Transverse colon (tissue), 4 donors: Measurements from ENCODE around the gene CFAP73. TPM values are rescaled to one million over a fixed set of nuclear protein-coding genes. Genes with fewer than 3 reads are reported as not detected.

Experiments
- DNase-seq: peaks from one replicate; pipeline ENCODE4 v3.0.0-alpha.2; 2019
- H3K27ac ChIP-seq, 4 donors: fragments of 200-600 bp; sonication (generic); 2 replicates each; pipeline ENCODE4 v1.5.1; 2016 to 2018; ENCODE audit warnings: inconsistent platforms in 4 of 4
- H3K27me3 ChIP-seq: fragments of 200-600 bp; sonication (generic); 2 replicates; pipeline ENCODE4 v1.5.1; 2017; ENCODE audit warnings: inconsistent platforms
- H3K36me3 ChIP-seq, 4 donors: fragments of 200-600 bp; sonication (generic); 2 replicates each; pipeline ENCODE4 v1.5.1; 2017 to 2019; ENCODE audit warnings: inconsistent platforms in 4 of 4
- H3K4me1 ChIP-seq, 4 donors: fragments of 200-600 bp; sonication (generic); 2 replicates each; pipeline ENCODE4 v1.5.1; 2017 to 2020; ENCODE audit warnings: inconsistent platforms in 4 of 4
- H3K4me3 ChIP-seq, 4 donors: fragments of 200-600 bp; sonication (generic); 1 replicate in 1 of 4; 2 replicates in 3 of 4; pipeline versions ENCODE4 v1.5.1 to v1.6.1; 2017 to 2019; ENCODE audit warnings: inconsistent platforms in 4 of 4
- H3K9me3 ChIP-seq, 2 donors: fragments of 200-600 bp; sonication (generic); 2 replicates each; pipeline ENCODE4 v1.5.1; 2017 to 2019; ENCODE audit warnings: inconsistent platforms in 2 of 2
- CTCF ChIP-seq, 5 experiments: fragments of 200-600 bp in 3 of 5; fragments of 450-650 bp in 2 of 5; sonication (generic) in 3 of 5; IDR thresholded peaks; 1 replicate in 2 of 5; 2 replicates in 3 of 5; pipeline ENCODE4 v1.5.1; 2016 to 2017; ENCODE audit warnings: antibody characterized with exemption in 5 of 5, inconsistent platforms in 3 of 5, mild to moderate bottlenecking in 2 of 5, moderate library complexity in 1 of 5
- EP300 ChIP-seq: sonication (generic); formaldehyde crosslinking; IDR thresholded peaks from one replicate; pipeline ENCODE4 v1.6.1; 2017; ENCODE audit warnings: antibody characterized with exemption, low read depth
- POLR2A ChIP-seq: fragments of 450-650 bp; IDR thresholded peaks from one replicate; pipeline ENCODE4 v1.6.1; 2016; ENCODE audit warnings: antibody characterized with exemption, mild to moderate bottlenecking, moderate library complexity
- POLR2AphosphoS5 ChIP-seq, 3 donors: sonication (generic); formaldehyde crosslinking; IDR thresholded peaks; one replicate each; pipeline ENCODE4 v1.6.1; 2016; ENCODE audit warnings: antibody characterized with exemption in 3 of 3
- WGBS, 2 donors: methylation state at CpG; one replicate each; pipeline ENCODE4 v1.1.5; 2018; ENCODE audit warnings: low coverage in 1 of 2; 5-methylcytosine and 5-hydroxymethylcytosine counted together
- in situ Hi-C, 4 donors: fragments of 200-750 bp; cut with MboI; loops; one replicate each; pipeline versions ENCODE4 v1.15.0 to v1.15.1; 2017; ENCODE audit warnings: low sequenced_read_pairs in 3 of 4, low pct_ligation_motif_present in 1 of 4, low pct_unique_long_range_greater_than_20kb in 1 of 4
- intact Hi-C: fragments of 100-400 bp; cut with DNase I; formaldehyde crosslinking; loops from one replicate; pipeline ENCODE4 v1.15.1; 2023; ENCODE audit warnings: low total_unique reads
- total RNA-seq, 4 donors: library from RNA; depleted of rRNA; stranded (reverse); fragments of >200 nt; gene quantifications; one replicate each; pipeline ENCODE4 v1.1.0, GENCODE V29; 2016

The CFAP73 gene
- total RNA-seq, 4 donors from 2014 or later: not detected

- in situ Hi-C loops: no loop called here
- Histone ChIP-seq H3K36me3 (peaks cover 0 to 82% (median 37%) of the 10 kb centered on the region in 4 donors), H3K9me3 (no peaks in the 10 kb centered on the region), H3K4me3 (no peak overlapping the region), H3K4me1 (no peaks in the 10 kb centered on the region), H3K27ac (no peak overlapping the region), H3K27me3 (no peaks in the 10 kb centered on the region)
- TF ChIP-seq POLR2AphosphoS5 (IDR thresholded peaks at IDR 0.05) (no peak), POLR2A (no peak), CTCF (IDR thresholded peaks at IDR 0.05) (no peak)
- WGBS, 2 donors: 94 to 96% methylated on average over 3 to 19 of the region's 20 CpGs
- intact Hi-C loops: no loop called here
- no peak for DNase-seq
Measured at GRCh38 chr12:113172185-113172584, 22.7 kb downstream of the CFAP73 start.

GRCh38 chr12:113173081-113173698 lies 23.7 kb downstream of the CFAP73 start:
- H3K9me3 ChIP-seq: no peaks in the 10 kb centered on the region
- intact Hi-C loops (no loop called here), in situ Hi-C loops (no loop called here)
- H3K4me3 ChIP-seq: no peak overlapping the region
- 88 to 90% methylated on average over 7 of the region's 7 CpGs for WGBS, 2 donors
- no peak for DNase-seq
- peaks cover 0 to 82% (median 35%) of the 10 kb centered on the region in 4 donors for H3K36me3 ChIP-seq
- H3K27me3 ChIP-seq: no peaks in the 10 kb centered on the region
- H3K27ac ChIP-seq: no peak overlapping the region
- no peaks in the 10 kb centered on the region for H3K4me1 ChIP-seq
- no peak for TF ChIP-seq POLR2A
- TF ChIP-seq CTCF (IDR thresholded peaks at IDR 0.05): no peak
- no peak for TF ChIP-seq EP300
- TF ChIP-seq POLR2AphosphoS5 (IDR thresholded peaks at IDR 0.05): no peak

GRCh38 chr12:113174461-113175384 lies 25.2 kb downstream of the CFAP73 start:
- Histone ChIP-seq H3K4me3 (no peak overlapping the region), H3K27me3 (no peaks in the 10 kb centered on the region), H3K4me1 (no peaks in the 10 kb centered on the region), H3K36me3 (peaks cover 0 to 83% (median 36%) of the 10 kb centered on the region in 4 donors), H3K27ac (no peak overlapping the region), H3K9me3 (no peaks in the 10 kb centered on the region)
- DNase-seq: peak; percentile 78
- 0 to 55% methylated on average over 2 to 32 of the region's 32 CpGs for WGBS, 2 donors
- intact Hi-C loops: no loop called here
- TF ChIP-seq EP300 (no peak), POLR2AphosphoS5 (IDR thresholded peaks at IDR 0.05) (no peak), CTCF (IDR thresholded peaks at IDR 0.05) (peak; percentile 91 to 100 (median 99)), POLR2A (no peak)
- in situ Hi-C loops: loop anchor here in 2 of 4 donors (5.0 to 25.0 kb wide), 2 partner anchors 127 to 163 kb away; partner anchors contain the start of gene SLC8B1 (in 1 of the 2)

GRCh38 chr12:113179023-113179422 lies 29.5 kb downstream of the CFAP73 start:
- WGBS, 2 donors: 98% methylated on average over 13 of the region's 14 CpGs; no CpG with 5 or more reads in 1 of the 2 donors
- no peaks in the 10 kb centered on the region for H3K9me3 ChIP-seq
- no peak for DNase-seq
- peaks cover 0 to 52% (median 23%) of the 10 kb centered on the region in 4 donors for H3K36me3 ChIP-seq
- no peak for TF ChIP-seq POLR2AphosphoS5 (IDR thresholded peaks at IDR 0.05)
- TF ChIP-seq POLR2A: no peak
- no peak for TF ChIP-seq EP300
- no peak for TF ChIP-seq CTCF (IDR thresholded peaks at IDR 0.05)
- H3K27ac ChIP-seq: no peak overlapping the region
- intact Hi-C loops: no loop called here
- in situ Hi-C loops: loop anchor here in 2 of 4 donors (5.0 to 25.0 kb wide), 2 partner anchors 132 to 158 kb away; partner anchors contain the start of gene SLC8B1 (in 1 of the 2)
- no peaks in the 10 kb centered on the region for H3K27me3 ChIP-seq
- peaks cover 0 to 10% (median 6%) of the 10 kb centered on the region in 4 donors for H3K4me1 ChIP-seq
- H3K4me3 ChIP-seq: no peak overlapping the region
